Neural cell (in vitro differentiated cells): Measurements from ENCODE around the gene WSB1.

ENCODE experiments used
- CTCF ChIP-seq: fragments of 450-650 bp; IDR thresholded peaks from 2 replicates; pipeline ENCODE4 v1.5.1; 2014; ENCODE audit warnings: antibody characterized with exemption, mild to moderate bottlenecking, moderate library complexity; ENCODE audit not compliant: poor library complexity, severe bottlenecking
- MXI1 ChIP-seq: fragments of 450-650 bp; conservative IDR thresholded peaks from 2 replicates; pipeline ENCODE4 v1.6.1; 2014; ENCODE audit warnings: antibody characterized with exemption, mild to moderate bottlenecking; ENCODE audit not compliant: poor library complexity, severe bottlenecking
- POLR2AphosphoS5 ChIP-seq: IDR thresholded peaks from 2 replicates; pipeline ENCODE4 v1.6.1; 2012
- RAD21 ChIP-seq: fragments of 450-650 bp; conservative IDR thresholded peaks from 2 replicates; pipeline ENCODE4 v1.6.1; 2014; ENCODE audit warnings: antibody characterized with exemption, mild to moderate bottlenecking, moderate library complexity
- REST ChIP-seq: IDR thresholded peaks from 2 replicates; pipeline ENCODE4 v1.6.1; 2012; ENCODE audit warnings: borderline replicate concordance
- SMC3 ChIP-seq: fragments of 450-650 bp; conservative IDR thresholded peaks from 2 replicates; pipeline ENCODE4 v1.6.1; 2014; ENCODE audit warnings: antibody characterized with exemption, mild to moderate bottlenecking, moderate library complexity; ENCODE audit not compliant: poor library complexity
- TAF1 ChIP-seq: IDR thresholded peaks from 2 replicates; pipeline ENCODE4 v1.6.1; 2012; ENCODE audit warnings: low read depth

GRCh38 chr17:27315322-27315721, 21.4 kb downstream of the WSB1 start:
- TF ChIP-seq CTCF, result no peak
- TF ChIP-seq POLR2AphosphoS5, result no peak
- no peak for TF ChIP-seq TAF1
- no peak for TF ChIP-seq MXI1
- TF ChIP-seq RAD21, result no peak
- no peak for TF ChIP-seq SMC3
- no peak for TF ChIP-seq REST
